ENCODE data around the gene ZBED5.

Gene ZBED5

DNA sequence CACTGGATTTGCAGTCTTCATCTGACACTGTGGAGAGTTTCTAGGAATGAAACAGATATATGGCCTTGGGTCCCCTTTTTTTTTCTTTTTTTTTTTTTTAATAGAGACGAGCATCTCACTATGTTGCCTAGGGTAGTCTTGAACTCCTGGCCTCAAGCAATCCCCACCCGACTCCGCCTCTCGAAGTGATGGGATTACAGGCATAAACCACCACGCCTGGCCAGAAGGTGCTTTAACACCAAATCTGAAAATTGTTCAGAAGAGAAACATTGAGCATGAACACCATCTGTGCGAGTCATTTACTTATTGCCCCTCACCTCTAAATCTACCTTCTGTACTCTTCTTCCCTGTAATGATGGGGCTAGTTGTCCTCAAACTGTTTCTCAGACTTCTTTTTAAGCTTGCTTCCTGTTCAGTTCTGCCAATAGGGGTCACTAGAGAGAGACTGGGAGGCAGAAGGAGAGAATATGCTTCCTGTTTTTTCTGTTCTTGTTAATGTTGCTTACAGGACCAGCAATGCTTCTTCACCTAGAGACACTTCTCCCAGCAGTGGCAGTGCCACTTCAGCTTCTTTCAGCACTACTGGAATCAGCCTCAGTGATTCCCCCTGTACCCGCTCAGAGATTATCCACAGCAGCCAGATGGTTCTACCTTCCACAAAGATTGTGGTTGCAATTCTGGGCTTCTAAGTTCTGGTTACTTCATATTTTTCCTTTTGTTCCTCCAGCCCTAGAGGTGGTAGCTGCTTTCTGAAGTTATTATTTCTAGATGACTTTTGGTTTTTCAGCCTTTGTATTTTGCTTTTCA is 20.8 kb upstream of the ZBED5 start:
- no peak for DNase-seq (ENCODE audit: low read depth in 2 of 2)

DNA sequence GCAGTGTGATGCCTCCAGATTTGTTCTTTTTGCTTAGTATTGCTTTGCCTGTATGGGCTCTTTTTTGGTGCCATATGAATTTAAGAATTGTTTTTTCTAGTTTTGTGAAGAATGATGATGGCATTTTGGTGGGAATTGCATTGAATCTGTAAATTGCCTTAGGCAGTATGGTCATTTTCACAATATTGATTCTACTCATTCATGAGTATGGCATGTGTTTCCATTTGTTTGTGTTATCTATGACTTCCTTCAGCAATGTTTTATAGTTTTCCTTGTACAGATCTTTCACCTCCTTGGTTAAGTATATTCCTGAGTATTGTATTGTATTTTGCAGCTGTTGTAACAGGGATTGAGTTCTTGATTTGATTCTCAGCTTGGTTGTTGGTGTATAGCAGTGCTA is 18.3 kb upstream of the ZBED5 start:
- DNase-seq (ENCODE audit: low read depth in 2 of 2): no peak

DNA sequence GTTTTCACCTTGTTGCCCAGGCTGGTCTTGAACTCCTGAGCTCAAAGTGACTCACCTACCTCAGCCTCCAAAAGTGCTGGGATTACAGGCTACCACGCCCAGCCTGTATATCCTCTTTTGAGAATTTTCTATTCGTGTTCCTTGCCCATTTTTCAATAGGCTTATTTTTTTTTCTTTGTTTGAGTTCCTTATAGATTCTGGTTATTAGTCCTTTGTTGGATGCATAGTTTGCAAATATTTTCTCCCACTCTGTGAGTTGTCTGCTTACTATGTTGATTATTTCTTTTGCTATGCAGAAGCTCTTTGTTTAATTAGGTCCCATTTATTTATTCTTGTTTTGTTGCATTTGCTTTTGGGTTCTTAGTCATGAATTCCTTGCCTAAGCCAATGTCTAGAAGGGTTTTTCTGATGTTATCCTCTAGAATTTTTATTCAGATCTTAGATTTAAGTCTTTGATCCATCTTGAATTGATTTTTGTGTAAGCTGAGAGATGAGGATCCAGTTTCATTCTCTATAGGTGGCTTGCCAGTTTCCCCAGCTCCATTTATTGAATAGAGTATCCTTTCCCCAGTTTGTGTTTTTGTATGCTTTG is 17.7 kb upstream of the ZBED5 start:
- DNase-seq (ENCODE audit: low read depth in 2 of 2): no peak

DNA sequence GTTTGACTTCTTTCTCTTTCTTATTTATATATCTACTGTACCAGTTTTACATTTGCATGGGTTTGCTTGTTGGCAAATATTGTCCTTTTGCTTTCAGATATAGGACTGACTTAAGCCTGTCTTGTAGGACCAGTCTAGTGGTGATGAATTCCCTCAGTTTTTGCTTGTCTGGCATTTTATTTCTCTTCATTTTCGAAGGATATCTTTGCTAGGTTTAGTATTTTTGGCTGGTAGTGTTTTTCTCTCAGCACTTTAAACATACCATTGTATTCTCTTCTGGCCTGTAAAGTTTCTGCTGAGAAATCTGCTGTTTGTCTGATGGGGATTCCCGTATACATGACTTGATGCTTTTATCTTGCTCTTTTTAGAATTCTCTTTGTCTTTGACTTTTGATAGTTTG is 14.2 kb upstream of the ZBED5 start:
- DNase-seq (ENCODE audit: low read depth in 2 of 2): no peak

DNA sequence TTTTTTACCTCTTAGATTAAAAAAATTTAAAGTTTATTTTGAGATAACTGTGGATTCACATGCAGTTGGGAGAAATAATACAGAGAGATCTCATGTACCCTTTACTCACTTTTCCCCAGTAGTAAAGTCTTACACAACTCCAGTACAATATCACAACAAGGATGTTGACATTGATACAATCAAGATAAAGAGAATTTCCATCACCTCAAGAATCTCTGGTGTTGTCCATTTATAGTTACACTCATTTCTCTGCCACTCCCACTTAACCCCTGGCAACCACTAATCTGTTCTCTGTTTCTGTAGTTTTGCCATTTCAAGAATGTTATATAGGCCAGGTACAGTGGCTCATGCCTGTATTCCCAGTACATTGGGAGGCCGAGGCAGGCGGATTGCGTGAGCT is 10.5 kb upstream of the ZBED5 start:
- DNase-seq (ENCODE audit: low read depth in 2 of 2): no peak

DNA sequence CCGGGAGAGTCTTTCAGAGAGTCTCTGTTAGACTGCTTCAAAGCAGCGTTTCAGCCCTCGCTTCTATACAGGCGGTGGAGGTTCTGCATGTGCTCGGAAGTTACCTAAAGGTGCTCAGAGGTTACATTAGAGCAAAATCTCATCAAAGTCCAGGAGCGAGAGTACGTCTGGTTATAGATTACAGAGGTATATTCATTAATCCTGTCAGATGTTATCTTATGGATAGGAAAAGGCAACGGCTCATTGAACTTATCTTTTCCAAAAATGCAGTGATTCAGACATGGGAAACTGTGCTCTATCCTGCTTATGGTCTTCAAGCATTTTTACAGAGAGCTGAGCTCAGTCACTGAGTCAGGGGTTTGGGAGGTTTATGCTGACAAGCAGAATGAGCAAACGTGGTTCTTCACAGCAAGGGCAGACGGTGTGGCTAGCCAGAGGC is 9.1 kb upstream of the ZBED5 start:
- DNase-seq (ENCODE audit: low read depth in 2 of 2): no peak

DNA sequence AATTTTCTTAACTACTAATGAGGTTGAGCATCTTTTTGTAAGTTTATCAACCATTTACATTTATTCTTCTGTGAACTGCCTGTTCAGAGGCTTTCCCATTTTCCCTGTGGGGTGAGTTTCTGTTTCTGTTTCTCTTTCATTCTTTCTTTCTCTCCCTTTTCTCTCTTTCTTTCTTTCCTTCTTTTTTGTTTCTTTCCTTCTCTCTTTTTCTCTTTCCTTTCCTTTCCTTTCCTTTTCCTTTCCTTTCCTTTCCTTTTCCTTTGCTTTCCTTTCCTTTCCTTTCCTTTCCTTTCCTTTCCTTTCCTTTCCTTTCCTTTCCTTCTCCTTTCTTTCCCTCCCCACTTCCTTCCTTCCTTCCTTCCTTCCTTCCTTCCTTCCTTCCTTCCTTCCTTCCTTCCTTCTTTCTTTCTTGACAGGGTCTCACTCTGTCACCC is 8.0 kb upstream of the ZBED5 start:
- no peak for DNase-seq (ENCODE audit: low read depth in 2 of 2)

DNA sequence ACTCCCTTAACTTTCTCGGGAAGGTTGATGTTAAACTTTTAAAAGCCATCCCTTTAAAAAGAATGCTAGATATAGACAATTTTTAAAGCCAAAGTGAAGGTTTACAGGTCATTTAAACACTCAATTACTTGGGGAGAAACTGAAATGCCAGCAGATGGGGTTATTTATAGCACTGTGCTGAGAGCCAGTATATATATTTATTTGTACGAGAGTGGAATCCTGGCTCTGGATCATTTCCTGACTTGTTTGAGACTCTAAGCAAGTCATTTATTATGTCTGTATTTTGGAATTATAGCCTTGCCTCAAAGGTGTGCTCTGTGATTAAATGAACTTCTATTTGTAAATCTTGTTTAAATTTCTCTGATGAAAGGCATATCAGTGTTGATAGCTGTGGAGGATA is 6.8 kb upstream of the ZBED5 start:
- DNase-seq (ENCODE audit: low read depth in 2 of 2): no peak

DNA sequence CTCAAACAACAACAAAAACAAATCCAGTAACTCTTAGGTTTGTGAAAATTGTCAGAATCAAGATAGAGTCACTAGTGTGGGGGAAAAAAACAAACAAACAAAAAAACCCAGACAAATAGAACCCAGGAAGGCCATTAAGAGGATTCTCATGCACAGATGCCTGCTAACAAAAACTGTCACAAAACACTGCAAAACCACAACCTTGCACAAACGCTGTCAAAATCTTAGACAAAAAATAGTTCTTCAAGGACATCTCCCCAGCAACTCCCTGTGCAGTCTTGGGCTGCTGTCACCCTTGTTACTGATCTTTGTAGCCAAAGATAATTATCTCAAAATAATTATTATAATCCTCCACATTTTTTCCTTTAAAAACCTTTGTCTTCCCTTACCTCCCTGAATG is 4.6 kb upstream of the ZBED5 start:
- DNase-seq (ENCODE audit: low read depth in 2 of 2): no peak

DNA sequence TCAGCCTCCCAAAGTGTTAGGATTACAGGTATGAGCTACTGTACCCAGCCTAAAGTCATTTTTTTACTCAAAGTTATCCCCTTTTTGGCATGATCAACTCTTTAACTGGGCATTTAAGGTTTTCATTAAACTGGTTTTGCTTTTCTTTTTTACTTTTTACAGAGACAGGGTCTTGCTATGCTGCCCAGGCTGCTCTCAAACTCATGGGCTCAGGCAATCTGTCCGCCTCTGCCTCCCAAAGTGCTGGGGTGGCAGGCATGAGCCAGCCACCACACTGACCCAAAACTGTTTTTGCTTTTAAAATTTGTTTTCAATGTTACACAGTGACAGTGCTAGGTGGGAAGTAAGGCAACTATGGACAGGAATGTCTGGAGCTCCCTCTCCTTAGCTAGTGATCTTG is 3.9 kb upstream of the ZBED5 start:
- DNase-seq (ENCODE audit: low read depth in 2 of 2): no peak

DNA sequence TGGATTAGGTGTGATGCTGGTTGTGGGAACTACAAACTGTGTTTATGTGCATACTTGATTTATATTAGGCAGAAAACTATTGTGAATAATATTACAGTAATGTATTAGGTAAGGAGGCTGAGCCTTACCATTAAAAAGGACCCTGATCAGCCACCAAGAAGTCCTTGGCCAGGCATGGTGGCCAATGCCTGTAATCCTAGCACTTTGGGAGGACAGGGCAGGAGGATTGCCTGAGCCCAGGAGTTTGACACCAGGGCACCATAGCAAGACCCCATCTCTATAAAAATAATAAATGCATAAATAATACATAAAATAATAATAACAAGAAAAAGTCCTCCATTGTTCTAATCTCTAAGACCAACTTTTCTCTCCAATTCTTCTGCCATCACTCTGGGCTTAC is 3.2 kb upstream of the ZBED5 start:
- DNase-seq (ENCODE audit: low read depth in 2 of 2): no peak

DNA sequence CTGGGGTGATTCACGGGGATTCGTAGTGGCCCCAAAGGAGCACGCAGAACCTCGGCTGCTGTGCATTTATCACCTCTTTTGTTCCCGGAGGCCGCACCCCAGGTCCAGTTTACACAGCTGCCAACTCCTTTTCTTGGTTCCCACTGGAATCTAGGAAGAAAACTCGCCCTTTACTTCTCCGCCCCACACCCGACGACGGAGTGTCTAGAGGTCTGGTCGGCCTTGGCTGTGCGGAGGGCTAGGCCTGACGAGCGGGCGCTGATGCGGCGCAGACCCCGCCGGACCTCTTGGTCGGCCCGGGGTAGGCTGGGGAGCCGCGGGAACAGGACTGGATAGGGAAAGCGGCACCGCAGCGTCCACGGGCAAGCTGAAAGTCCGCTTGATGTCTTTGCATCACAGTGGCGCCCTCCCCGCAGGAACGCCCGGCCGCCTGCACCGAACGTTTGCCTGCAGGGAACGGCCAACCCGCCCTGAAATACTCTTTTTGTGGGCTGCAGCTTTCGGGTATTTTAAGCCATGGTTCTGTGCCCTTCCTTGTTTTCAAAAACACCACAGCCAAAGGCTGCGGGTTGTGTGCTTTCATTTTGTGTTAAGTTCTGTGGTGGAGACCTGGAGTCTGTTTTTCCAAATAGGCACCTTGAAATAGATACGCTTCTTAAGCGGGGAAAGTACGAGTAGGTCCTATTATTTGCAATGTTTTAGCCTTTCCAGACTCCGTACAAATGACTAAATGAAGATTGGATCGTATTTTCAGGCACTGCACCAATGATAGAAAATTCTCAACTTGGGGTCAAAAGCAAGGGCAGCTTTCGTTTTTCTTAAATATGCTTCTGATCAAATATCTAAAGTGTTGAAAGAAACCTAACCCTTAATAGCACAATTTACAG is 829 bp upstream of the ZBED5 start:
- DNase-seq (ENCODE audit: low read depth in 2 of 2): peak; percentile 19 to 33

DNA sequence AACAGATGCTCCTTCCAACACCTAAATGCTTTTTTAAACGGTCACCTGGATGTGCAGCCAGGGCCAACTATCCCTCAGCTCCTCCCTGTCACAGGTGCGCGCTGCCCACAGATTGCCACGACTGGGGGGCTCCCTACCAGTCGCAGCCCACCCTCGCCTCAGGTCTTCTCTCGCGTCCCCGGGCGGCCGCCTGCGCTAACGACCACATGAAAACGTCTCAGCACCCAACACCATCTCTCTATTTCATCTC is 469 bp downstream of the ZBED5 start:
- no peak for DNase-seq (ENCODE audit: low read depth in 2 of 2)

DNA sequence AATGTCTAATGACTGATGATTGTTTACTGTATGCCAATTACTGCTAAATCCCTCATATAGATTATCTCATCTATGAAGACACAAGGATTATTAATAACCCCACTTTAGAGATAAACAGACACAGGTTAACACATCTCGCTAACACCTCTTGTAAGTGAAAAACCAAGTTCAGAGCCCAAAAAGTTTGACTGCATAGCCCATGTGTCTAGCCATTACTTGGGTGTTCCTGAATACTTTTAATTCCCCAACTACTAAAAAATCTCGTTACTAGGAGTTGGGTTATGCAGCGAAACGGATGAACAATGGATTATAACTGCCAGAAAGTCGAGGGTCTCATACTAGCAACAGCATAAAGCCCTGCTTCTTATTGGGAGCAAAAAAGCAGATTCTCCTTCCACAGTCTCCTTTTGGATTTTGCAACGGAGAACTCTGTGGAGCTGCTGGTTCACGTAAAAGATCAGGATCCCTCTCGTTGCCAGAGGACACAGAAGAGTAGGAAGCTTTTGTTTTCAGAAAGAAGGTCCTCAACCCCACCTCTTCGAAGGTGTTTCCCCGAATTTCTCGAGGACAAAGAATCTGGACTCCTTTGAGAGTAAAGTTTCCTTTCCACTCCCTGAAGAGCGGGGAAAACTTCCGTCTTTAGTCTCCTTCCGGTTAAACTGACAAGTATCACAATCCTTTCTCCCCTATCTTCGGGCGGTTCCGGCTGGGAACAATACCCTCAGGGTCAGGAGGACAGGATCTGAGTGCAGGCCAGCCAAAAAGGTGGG is 979 bp downstream of the ZBED5 start:
- DNase-seq (ENCODE audit: low read depth in 2 of 2): peak; percentile 6 to 11

DNA sequence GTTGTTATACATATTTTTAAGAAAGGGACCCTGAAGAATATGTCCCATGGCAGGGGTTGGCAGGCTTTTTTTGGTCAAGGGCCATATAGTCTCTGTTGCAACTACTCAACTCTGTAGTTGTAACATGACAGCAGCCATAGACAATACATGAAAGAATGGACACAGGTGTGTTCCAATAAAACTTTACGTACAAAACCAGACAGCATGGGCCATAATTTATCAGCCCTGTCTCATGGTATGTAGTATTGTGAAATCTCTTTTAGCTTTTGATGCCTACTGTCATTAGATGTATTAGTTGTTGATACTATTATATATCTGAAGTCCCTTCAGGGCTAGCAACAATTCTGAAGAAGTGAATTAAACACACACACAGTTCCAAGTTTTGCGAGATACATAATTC is 2.6 kb downstream of the ZBED5 start:
- no peak for DNase-seq (ENCODE audit: low read depth in 2 of 2)

DNA sequence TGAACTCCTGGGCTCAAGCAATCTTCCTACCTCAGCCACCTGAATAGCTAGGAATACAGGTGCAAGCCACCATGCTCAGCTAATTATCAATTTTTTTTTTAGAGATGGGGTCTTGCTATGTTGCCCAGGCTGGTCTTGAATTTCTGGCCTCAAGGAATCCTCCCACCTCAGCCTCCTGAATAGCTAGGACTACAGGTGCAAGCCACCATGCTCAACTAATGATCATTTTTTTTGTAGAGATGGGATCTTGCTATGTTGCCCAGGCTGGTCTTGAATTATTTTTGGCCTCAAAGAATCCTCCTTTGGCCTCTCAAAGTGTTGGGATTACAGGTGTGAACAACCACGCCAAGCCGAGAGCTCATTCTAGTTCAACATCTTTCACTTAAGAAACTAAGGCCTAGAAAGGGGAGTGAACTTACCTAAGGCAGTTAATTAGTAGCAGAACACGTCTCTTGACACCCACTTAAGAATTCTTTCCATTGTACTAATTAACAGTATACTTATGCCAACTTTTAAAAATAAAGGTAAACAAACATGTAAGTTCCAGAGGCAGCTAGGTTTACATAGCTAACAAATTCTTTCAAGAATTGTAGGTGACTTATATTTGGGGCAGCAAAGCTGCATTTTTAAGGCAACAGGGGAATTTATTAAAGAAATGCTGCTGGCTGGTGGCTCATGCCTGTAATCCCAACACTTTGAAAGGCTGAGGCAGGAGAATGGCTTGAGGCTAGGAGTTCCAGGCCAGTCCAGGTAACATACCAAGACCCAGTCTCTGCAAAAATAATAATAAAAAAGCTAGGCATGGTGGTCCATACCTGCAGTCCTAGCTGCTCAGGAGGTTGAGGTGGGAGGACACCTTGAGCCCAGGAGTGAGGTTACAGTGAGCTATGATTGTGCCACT is 9.6 kb downstream of the ZBED5 start:
- DNase-seq (ENCODE audit: low read depth in 2 of 2): no peak

DNA sequence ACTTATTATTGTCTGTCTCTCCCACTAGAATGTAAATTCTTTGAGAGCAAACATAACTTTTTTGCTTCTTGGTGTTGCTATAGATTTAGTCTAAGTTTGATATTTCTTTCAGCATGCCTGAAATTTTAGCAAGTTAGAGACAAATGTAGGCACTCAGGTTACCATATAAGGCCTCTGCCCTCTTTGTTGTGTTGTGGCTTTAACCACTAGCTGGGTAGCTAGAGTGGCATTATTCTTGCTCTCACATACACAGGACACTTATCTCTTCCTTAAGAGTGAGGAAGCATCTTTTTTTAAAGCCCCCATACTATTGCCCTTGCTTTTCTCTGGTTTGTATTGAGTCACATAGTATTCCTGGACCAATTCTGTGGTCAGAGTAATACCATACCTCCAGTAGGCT is 11.2 kb downstream of the ZBED5 start:
- no peak for DNase-seq (ENCODE audit: low read depth in 2 of 2)

DNA sequence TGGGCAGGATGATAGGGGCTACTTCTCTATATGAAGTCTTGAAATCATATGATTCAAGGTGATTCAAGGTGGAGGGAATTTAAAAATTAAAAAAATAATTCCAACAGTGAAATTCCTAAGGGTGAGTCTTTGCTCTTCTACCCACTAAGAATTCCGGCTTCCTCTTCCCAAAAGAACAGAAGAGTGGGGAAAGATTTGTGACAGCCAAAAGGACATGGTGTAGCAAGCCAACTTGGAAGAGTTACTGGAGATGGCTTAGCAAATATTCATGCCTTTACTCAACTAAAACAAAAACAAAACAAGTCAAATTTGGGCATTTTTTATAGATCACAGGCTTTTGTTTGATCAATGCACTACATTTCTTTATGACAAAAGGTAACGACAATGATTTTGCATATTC is 12.3 kb downstream of the ZBED5 start:
- DNase-seq (ENCODE audit: low read depth in 2 of 2): no peak

DNA sequence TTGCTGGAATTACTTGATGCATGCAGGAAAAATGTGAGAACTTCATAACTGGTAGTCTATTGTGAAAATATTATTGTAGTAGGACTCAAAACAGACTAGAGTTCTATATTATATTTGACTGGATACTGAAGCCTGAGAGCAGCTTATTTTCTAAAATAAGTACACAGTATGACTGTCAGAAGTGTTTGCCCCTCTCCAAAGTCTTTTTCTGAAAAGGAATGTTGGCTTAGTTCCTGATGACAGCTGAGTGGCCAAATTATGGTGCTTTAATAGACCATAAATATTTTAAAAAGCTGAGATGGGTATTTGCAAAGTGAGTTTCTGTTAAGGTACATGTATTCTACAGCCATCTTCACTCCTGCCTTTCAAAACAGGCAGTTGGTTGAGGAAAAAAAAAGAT is 13.1 kb downstream of the ZBED5 start:
- DNase-seq (ENCODE audit: low read depth in 2 of 2): no peak

DNA sequence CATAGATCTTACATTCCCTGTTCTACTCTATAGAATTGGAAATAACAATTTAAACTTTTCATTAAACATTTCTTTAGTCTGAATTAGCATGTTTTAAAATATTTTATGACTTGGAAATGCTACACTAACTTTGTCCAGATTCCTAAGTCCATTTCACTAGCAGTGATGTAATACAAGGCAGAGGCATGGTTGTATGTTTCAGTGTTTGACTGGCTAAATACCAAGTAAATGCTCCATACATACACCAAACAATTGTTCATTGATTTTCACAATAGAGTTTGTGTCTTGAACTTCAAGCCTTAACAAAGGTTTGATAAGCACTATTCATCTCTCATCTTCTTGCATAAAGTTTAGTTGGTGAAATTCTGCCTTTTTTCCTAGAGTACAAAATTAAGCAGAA is 13.5 kb downstream of the ZBED5 start:
- DNase-seq (ENCODE audit: low read depth in 2 of 2): no peak

DNA sequence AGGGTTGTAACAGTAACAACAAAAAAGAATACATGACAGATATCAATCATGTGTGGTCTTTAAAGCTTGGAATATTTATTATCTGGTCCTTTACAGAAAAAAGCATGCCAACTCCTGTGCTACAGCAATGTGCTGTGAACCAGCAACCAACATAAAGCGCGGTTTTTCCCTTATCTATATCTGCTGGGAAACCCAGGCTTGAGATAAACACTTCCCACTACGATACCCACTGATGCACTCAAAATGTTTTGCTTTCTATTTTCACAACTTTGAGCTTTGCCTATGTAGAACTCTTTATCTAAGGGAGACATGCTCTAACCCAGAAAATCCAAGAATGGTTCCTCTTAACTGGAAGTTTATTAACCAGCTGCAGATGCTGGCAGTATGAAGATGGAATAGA is 19.0 kb downstream of the ZBED5 start:
- no peak for DNase-seq (ENCODE audit: low read depth in 2 of 2)
